Colonic mucosa (tissue), 4 donors: ENCODE data around the gene TAF4. TPM values are rescaled to one million over a fixed set of nuclear protein-coding genes. Genes with fewer than 3 reads are reported as not detected.

Source experiments
- DNase-seq: peaks from one replicate; pipeline ENCODE4 v3.0.0-alpha.2; 2020
- H3K27ac ChIP-seq: fragments of 200-600 bp; one replicate; pipeline ENCODE4 v1.8.0; 2021
- H3K27me3 ChIP-seq: fragments of 200-600 bp; one replicate; pipeline ENCODE4 v1.8.0; 2021
- H3K36me3 ChIP-seq: fragments of 200-600 bp; one replicate; pipeline ENCODE4 v1.8.0; 2021
- H3K4me1 ChIP-seq: fragments of 200-600 bp; one replicate; pipeline ENCODE4 v1.8.0; 2021; ENCODE audit warnings: mild to moderate bottlenecking
- H3K4me3 ChIP-seq: fragments of 200-600 bp; one replicate; pipeline ENCODE4 v1.8.0; 2021
- H3K9ac ChIP-seq, 2 donors: one replicate each; pipeline ENCODE4 v1.7.0; 2013; ENCODE audit warnings: control low read depth in 2 of 2, low read depth in 2 of 2, low read length in 2 of 2
- H3K9me3 ChIP-seq: fragments of 200-600 bp; one replicate; pipeline ENCODE4 v1.8.0; 2021
- CTCF ChIP-seq: fragments of 200-600 bp; IDR thresholded peaks from one replicate; pipeline ENCODE4 v1.8.0; 2022; ENCODE audit warnings: antibody characterized with exemption, mild to moderate bottlenecking
- intact Hi-C: fragments of 100-400 bp; cut with DNase I; formaldehyde crosslinking; loops from one replicate; pipeline ENCODE4 v1.14.1; 2022
- total RNA-seq, 2 donors: library from RNA; stranded (reverse); fragmentation: NEBNext Ultra II Directional in 1 of 2; extraction: Animal tissue kit (Norgen Biotek cat#: 25700) in 1 of 2; gene quantifications; one replicate each; pipeline ENCODE4 v1.2.1, GENCODE V29; 2021
- donor health status: healthy.
- donor health status: DM: no; HTN: no; CAD: no.
- donor health status: DM: no; HTN: no; CAD: no.

Gene TAF4
- total RNA-seq, 2 donors from 2014 or later: 17.4 to 27.3 TPM

- DNase-seq: no peak
- no peaks in the 10 kb centered on the region for H3K4me1 ChIP-seq
- no peak overlapping the region for H3K9ac ChIP-seq
- no peaks in the 10 kb centered on the region for H3K9me3 ChIP-seq
- TF ChIP-seq CTCF: no peak
- intact Hi-C loops: loop anchor here (10.0 kb wide), 1 partner anchor 366 kb away; the partner anchor contains the start of gene RPS21
- no peak overlapping the region for H3K27ac ChIP-seq
- no peaks in the 10 kb centered on the region for H3K36me3 ChIP-seq
- H3K4me3 ChIP-seq: no peak overlapping the region
- H3K27me3 ChIP-seq: no peaks in the 10 kb centered on the region
These were observed 46.4 kb downstream of the TAF4 start for GRCh38 chr20:62019144-62019805.

- no peak for DNase-seq
- intact Hi-C loops: loop anchor here (10.0 kb wide), 1 partner anchor 366 kb away; the partner anchor contains the start of gene RPS21
- H3K4me3 ChIP-seq: no peak overlapping the region
These were observed 47.1 kb downstream of the TAF4 start for GRCh38 chr20:62018437-62019143.

GRCh38 chr20:62015540-62016288, 50.0 kb downstream of the TAF4 start:
- no peak overlapping the region for H3K27ac ChIP-seq
- DNase-seq: no peak
- intact Hi-C loops: loop anchor here (10.0 kb wide), 1 partner anchor 369 kb away; the partner anchor contains the start of gene RPS21

More at GRCh38 chr20:62018437-62019143, 47.1 kb downstream of the TAF4 start:
- Histone ChIP-seq H3K9ac (no peak overlapping the region), H3K9me3 (no peaks in the 10 kb centered on the region), H3K27me3 (no peaks in the 10 kb centered on the region), H3K36me3 (no peaks in the 10 kb centered on the region), H3K27ac (no peak overlapping the region), H3K4me1 (no peaks in the 10 kb centered on the region)
- no peak for TF ChIP-seq CTCF

GRCh38 chr20:62014889-62015537, 50.7 kb downstream of the TAF4 start:
- Histone ChIP-seq H3K9ac (no peak overlapping the region), H3K4me1 (no peaks in the 10 kb centered on the region), H3K27me3 (no peaks in the 10 kb centered on the region), H3K36me3 (no peaks in the 10 kb centered on the region), H3K4me3 (no peak overlapping the region), H3K27ac (no peak overlapping the region), H3K9me3 (no peaks in the 10 kb centered on the region)
- intact Hi-C loops: loop anchor here (5.0 to 10.0 kb wide), 2 partner anchors 122 to 370 kb away; partner anchors contain the start of gene RPS21
- no peak for TF ChIP-seq CTCF
- no peak for DNase-seq

More at GRCh38 chr20:62015540-62016288, 50.0 kb downstream of the TAF4 start:
- Histone ChIP-seq H3K27me3 (no peaks in the 10 kb centered on the region), H3K4me1 (no peaks in the 10 kb centered on the region), H3K9me3 (no peaks in the 10 kb centered on the region), H3K36me3 (no peaks in the 10 kb centered on the region), H3K4me3 (no peak overlapping the region), H3K9ac (no peak overlapping the region)
- TF ChIP-seq CTCF: no peak

- Histone ChIP-seq H3K27me3 (no peaks in the 10 kb centered on the region), H3K9ac (no peak overlapping the region), H3K36me3 (no peaks in the 10 kb centered on the region), H3K9me3 (no peaks in the 10 kb centered on the region), H3K27ac (no peak overlapping the region), H3K4me3 (no peak overlapping the region), H3K4me1 (no peaks in the 10 kb centered on the region)
- no peak for TF ChIP-seq CTCF
- intact Hi-C loops: loop anchor here (5.0 to 10.0 kb wide), 2 partner anchors 123 to 370 kb away; partner anchors contain the start of gene RPS21
- DNase-seq: no peak
These were observed 51.2 kb downstream of the TAF4 start for GRCh38 chr20:62014488-62014775.
